ENCODE measurements around the gene CUX1.

CUX1 gene

DNA sequence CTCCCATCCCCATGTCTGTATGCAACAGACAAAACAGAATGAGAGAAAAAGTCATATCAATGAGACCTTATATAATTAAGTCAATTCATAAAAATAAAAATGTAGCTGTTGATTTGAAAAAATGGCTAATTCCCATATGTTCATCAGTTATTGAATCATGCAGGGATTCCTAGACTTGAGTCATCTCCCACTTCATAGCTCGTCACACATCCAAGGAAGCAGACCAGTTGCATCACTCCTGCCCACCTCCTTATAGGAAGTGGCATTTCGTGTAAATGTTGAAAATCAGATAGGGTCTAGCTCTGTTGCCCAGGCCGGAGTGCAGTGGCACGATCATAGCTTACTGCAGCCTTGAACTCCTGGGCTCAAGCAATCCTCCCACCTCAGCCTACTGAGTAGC is 413.2 kb downstream of the CUX1 start:
- DNase-seq, result peak; percentile 45 to 62

DNA sequence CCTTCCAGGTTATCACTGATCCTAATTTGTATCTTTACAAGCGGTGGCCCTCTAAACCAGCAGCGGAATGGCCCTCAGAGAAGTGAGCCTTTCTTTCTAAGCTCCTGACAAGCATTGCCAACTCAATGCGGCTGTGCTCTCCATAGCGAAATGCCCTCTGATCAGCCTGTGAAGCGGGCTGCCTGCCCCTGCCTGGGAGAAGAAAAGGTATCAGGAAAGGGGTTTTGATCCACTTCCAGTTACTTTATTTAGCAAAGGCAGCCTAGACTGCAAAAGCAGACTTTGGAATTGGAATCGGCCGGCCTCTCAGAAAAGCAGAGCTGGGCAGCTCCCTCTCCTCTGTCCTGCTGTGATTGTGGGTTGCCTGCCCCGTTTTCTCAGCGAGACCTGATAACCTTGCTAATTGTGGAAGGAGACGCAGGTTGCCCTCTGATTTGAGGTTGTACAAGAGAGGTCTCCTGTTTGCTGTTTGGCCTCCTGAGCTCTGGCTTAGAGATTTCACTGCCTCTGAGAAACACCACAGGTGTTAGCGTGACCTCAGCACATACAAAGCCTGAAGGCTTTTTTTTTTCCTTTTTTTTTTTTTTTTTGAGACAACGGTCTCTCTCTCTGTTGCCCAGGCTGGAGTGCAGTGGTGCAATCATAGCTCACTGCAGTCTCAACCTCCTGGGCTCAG is 415.3 kb downstream of the CUX1 start:
- no peak for DNase-seq

- DNase-seq, result no peak
These were observed 416.7 kb downstream of the CUX1 start for GRCh38 chr7:102234131-102234530.

DNA sequence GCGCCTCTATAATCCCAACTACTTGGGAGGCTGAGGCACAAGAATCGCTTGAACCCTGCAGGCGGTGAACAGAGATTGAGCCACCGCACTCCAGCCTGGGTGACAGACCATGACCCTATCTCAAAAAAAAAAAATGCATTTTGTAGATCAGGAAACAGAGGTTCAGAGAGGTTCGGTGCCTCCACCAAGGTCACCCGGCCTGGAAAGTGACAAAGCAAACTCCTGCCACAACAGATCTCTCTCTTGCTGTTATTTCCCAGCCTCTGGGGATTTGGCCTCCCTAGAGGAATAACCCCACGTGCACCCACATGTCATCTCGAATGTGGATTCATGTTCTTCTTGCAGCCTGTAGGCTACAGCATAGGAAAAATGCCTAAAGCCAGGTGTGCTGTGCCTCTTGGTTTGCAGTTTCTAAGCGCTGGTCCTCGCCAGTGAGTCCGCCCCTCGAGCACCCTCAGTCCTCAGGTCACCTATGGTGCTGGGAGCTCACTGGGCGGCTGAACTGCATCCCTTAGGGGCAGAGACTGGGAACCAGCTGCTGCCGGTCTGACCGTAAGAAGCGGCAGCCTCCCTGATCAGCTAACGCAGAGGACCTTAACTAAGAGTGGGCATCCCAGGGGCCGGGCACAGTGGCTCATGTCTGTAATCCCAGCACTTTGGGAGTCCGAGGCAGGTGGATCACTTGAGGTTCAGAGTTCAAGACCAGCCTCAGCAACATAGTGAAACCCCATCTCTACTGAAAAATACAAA is 417.6 kb downstream of the CUX1 start:
- no peak for DNase-seq

- DNase-seq, result no peak
These were observed 418.7 kb downstream of the CUX1 start for GRCh38 chr7:102236102-102236501.

- DNase-seq, result peak; percentile 31 to 80
These were observed 419.3 kb downstream of the CUX1 start for GRCh38 chr7:102236592-102237287.

DNA sequence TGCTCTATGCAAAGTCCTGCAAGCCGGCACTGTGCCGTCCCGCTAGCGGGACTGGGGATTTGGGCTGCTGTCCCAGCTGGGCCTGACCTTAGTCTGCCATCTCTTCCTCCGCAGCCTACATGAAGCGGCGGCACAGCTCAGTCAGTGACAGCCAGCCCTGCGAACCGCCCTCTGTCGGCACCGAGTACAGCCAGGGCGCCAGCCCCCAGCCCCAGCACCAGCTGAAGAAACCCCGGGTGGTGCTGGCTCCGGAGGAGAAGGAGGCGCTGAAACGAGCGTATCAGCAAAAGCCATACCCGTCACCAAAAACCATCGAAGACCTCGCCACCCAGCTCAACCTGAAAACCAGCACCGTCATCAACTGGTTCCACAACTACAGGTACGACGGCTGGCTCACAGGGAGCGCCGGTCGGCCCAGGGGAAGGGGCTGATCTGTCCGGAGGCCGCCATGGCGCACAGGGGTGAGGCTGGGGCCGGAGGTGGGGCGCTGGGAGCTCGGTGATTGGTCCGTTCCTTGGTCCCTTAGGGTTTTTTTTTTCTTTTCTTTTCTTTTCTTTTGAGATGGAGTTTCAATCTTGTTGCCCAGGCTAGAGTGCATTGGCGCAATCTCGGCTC is 421.9 kb downstream of the CUX1 start:
- no peak for DNase-seq

GRCh38 chr7:102241431-102241830 is 424.0 kb downstream of the CUX1 start:
- no peak for DNase-seq

DNA sequence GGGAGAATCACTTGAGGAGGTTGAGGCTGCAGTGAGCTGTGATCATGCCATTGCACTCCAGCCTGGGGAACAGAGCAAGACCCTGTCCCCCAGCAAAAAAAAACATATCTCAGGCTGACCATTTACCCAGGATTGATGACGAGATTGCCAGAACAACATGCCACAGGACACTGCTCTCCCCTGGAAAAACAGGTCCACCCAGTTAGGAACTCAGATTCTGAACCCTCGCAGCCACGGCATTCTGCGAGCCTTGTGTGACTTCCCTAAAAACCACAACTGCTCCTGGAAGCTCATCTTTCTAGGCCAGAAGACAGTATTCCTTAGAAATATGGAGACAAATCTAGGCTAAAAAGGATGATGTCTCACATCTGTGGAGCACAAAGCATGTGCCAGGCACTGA is 427.2 kb downstream of the CUX1 start:
- no peak for DNase-seq

GRCh38 chr7:102248081-102248455 is 430.6 kb downstream of the CUX1 start:
- DNase-seq, result no peak

DNA sequence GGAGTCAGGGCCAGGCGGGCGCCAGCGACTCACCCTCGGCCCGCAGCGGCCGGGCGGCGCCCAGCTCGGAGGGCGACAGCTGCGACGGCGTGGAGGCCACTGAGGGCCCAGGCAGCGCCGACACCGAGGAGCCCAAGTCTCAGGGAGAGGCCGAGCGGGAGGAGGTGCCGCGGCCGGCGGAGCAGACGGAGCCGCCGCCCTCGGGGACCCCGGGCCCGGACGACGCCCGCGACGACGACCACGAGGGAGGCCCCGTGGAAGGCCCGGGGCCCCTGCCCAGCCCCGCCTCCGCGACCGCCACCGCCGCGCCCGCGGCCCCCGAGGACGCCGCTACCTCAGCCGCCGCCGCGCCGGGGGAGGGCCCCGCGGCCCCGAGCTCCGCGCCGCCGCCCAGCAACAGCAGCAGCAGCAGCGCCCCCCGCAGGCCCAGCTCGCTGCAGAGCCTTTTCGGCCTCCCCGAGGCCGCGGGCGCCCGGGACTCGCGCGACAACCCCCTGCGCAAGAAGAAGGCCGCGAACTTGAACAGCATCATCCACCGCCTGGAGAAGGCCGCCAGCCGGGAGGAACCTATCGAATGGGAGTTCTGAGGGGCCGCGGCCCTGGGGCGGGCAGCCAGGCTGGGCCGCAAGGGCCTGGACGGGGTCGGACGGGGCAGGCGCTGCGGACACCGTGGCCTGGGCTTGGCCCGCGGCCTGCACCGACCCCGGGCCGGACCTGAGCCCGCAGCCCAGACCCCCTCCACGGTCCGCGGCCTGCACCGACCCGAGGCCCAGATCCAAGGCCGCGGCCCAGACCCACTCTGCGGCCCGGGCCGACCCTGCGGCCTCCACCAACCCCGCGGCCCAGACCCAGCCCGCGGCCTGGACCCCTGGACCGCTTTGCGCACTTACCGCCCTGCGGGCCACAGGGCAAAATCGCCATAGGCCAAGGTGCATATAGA is 431.3 kb downstream of the CUX1 start:
- DNase-seq, result no peak

GRCh38 chr7:102251531-102252365 is 434.3 kb downstream of the CUX1 start:
- no peak for DNase-seq

- no peak for DNase-seq
These were observed 435.0 kb downstream of the CUX1 start for GRCh38 chr7:102252366-102252982.

- DNase-seq, result no peak
These were observed 435.9 kb downstream of the CUX1 start for GRCh38 chr7:102253066-102253972.

GRCh38 chr7:102253973-102254370 is 436.5 kb downstream of the CUX1 start:
- no peak for DNase-seq

- no peak for DNase-seq
These were observed 437.1 kb downstream of the CUX1 start for GRCh38 chr7:102254521-102254920.

GRCh38 chr7:102255501-102255900 is 438.1 kb downstream of the CUX1 start:
- no peak for DNase-seq

- no peak for DNase-seq
These were observed 438.5 kb downstream of the CUX1 start for GRCh38 chr7:102255916-102256315.

GRCh38 chr7:102258073-102258748 is 440.8 kb downstream of the CUX1 start:
- DNase-seq, result no peak
